Right lobe of liver (tissue), 4 donors: Measurements from ENCODE around the gene TNNC1.

Experiments used
- CTCF ChIP-seq, 4 donors: fragments of 200-600 bp in 3 of 4; fragments of 450-650 bp in 1 of 4; IDR thresholded peaks; one replicate each; pipeline versions ENCODE4 v1.5.1 to v1.8.0; 2016 to 2022; ENCODE audit warnings: antibody characterized with exemption in 4 of 4, mild to moderate bottlenecking in 2 of 4
- POLR2A ChIP-seq: fragments of 450-650 bp; IDR thresholded peaks from one replicate; pipeline ENCODE4 v1.6.1; 2017; ENCODE audit warnings: antibody characterized with exemption, mild to moderate bottlenecking
- donor health status: DM: no; HTN: no; CAD: no.
- donor health status: DM: no; HTN: no; CAD: no.
- donor health status: DM: no; HTN: yes; CAD: no.

GRCh38 chr3:52452570-52453221, 1.1 kb downstream of the TNNC1 start:
- TF ChIP-seq CTCF (IDR thresholded peaks at IDR 0.05) = no peak
- TF ChIP-seq POLR2A = no peak
